Stimulated activated naive B cell treated with anti-CD40 and anti-IgM and Interleukin-4, amounts not matched to agents 10 μg/mL and 1 μg/mL and 100 μg/mL, for 72 hours (primary cell): ENCODE data around the gene GAB1.
A peak's percentile ranks its signal among the peaks of the same experiment; 100 is the strongest.

Source experiments
- ATAC-seq, 2 donors: fragments of 150-1000 bp; cut with Tn5 transposase; replicated peaks; 2 replicates each; pipeline ENCODE4 v1.10.0; 2021; ENCODE audit warnings: moderate library complexity in 1 of 2
- DNase-seq: peaks from one replicate; pipeline ENCODE4 v3.0.0; 2021
- H3K27ac Mint-ChIP-seq: one replicate; pipeline ENCODE4 v1.8.0; 2022; ENCODE audit warnings: mild to moderate bottlenecking, mixed read lengths
- H3K27me3 Mint-ChIP-seq, 2 donors: one replicate each; pipeline ENCODE4 v1.8.0; 2022; ENCODE audit warnings: mixed read lengths in 2 of 2
- H3K36me3 Mint-ChIP-seq, 2 donors: one replicate each; pipeline ENCODE4 v1.8.0; 2022; ENCODE audit warnings: mixed read lengths in 2 of 2, mild to moderate bottlenecking in 1 of 2
- H3K4me1 Mint-ChIP-seq, 2 donors: one replicate each; pipeline ENCODE4 v1.8.0; 2022; ENCODE audit warnings: mixed read lengths in 2 of 2, mild to moderate bottlenecking in 1 of 2
- H3K4me3 Mint-ChIP-seq, 2 donors: one replicate each; pipeline ENCODE4 v1.8.0; 2022; ENCODE audit warnings: mild to moderate bottlenecking in 2 of 2, mixed read lengths in 2 of 2, moderate library complexity in 1 of 2
- H3K9me3 Mint-ChIP-seq, 2 donors: one replicate each; pipeline ENCODE4 v1.8.0; 2022; ENCODE audit warnings: mixed read lengths in 2 of 2, mild to moderate bottlenecking in 1 of 2

GAB1 gene

GRCh38 chr4:143313521-143313920, 23.2 kb upstream of the GAB1 start:
- no peaks in the 10 kb centered on the region for H3K9me3 Mint-ChIP-seq
- no peak for DNase-seq
- H3K27me3 Mint-ChIP-seq = no peaks in the 10 kb centered on the region
- ATAC-seq = no peak
- no peaks in the 10 kb centered on the region for H3K4me1 Mint-ChIP-seq
- H3K27ac Mint-ChIP-seq = no peak overlapping the region
- H3K36me3 Mint-ChIP-seq = no peaks in the 10 kb centered on the region
- no peak overlapping the region for H3K4me3 Mint-ChIP-seq

GRCh38 chr4:143313996-143314395, 22.7 kb upstream of the GAB1 start:
- Mint-ChIP-seq H3K9me3 (no peaks in the 10 kb centered on the region), H3K4me1 (no peaks in the 10 kb centered on the region), H3K36me3 (no peaks in the 10 kb centered on the region), H3K27me3 (no peaks in the 10 kb centered on the region), H3K4me3 (no peak overlapping the region), H3K27ac (no peak overlapping the region)
- DNase-seq (no peak), ATAC-seq (no peak)

- peaks cover 0 to 1% of the 10 kb centered on the region in 2 donors for H3K4me1 Mint-ChIP-seq
- no peak overlapping the region for H3K27ac Mint-ChIP-seq
- H3K36me3 Mint-ChIP-seq = no peaks in the 10 kb centered on the region
- H3K27me3 Mint-ChIP-seq = no peaks in the 10 kb centered on the region
- H3K9me3 Mint-ChIP-seq = no peaks in the 10 kb centered on the region
- no peak for ATAC-seq
- H3K4me3 Mint-ChIP-seq = no peak overlapping the region
- DNase-seq = no peak
These were observed 16.6 kb upstream of the GAB1 start for GRCh38 chr4:143320113-143320512.

GRCh38 chr4:143326735-143327134, 9.9 kb upstream of the GAB1 start:
- Mint-ChIP-seq H3K4me3 (no peak overlapping the region), H3K27me3 (no peaks in the 10 kb centered on the region)
- ATAC-seq = no peak

GRCh38 chr4:143329985-143330384, 6.7 kb upstream of the GAB1 start:
- H3K27ac Mint-ChIP-seq = no peak overlapping the region
- ATAC-seq (no peak), DNase-seq (no peak)
- H3K4me3 Mint-ChIP-seq = no peak overlapping the region
- no peaks in the 10 kb centered on the region for H3K27me3 Mint-ChIP-seq
- H3K9me3 Mint-ChIP-seq = no peaks in the 10 kb centered on the region
- no peaks in the 10 kb centered on the region for H3K4me1 Mint-ChIP-seq
- no peaks in the 10 kb centered on the region for H3K36me3 Mint-ChIP-seq

More at GRCh38 chr4:143326735-143327134, 9.9 kb upstream of the GAB1 start:
- no peak overlapping the region for H3K27ac Mint-ChIP-seq
- H3K9me3 Mint-ChIP-seq = no peaks in the 10 kb centered on the region
- no peaks in the 10 kb centered on the region for H3K4me1 Mint-ChIP-seq
- H3K36me3 Mint-ChIP-seq = no peaks in the 10 kb centered on the region
- DNase-seq = no peak

GRCh38 chr4:143335979-143336780, 496 bp upstream of the GAB1 start:
- peak overlapping the region; percentile 98 for H3K4me3 Mint-ChIP-seq
- no peaks in the 10 kb centered on the region for H3K9me3 Mint-ChIP-seq
- ATAC-seq (peak; percentile 75 to 77), DNase-seq (peak; percentile 81)
- no peaks in the 10 kb centered on the region for H3K27me3 Mint-ChIP-seq
- H3K27ac Mint-ChIP-seq = peak overlapping the region; percentile 70
- H3K4me1 Mint-ChIP-seq = peaks cover 16 to 28% of the 10 kb centered on the region in 2 donors
- H3K36me3 Mint-ChIP-seq = peaks cover 0 to 6% of the 10 kb centered on the region in 2 donors

- Mint-ChIP-seq H3K36me3 (peaks cover 0 to 6% of the 10 kb centered on the region in 2 donors), H3K27me3 (no peaks in the 10 kb centered on the region), H3K9me3 (no peaks in the 10 kb centered on the region), H3K27ac (peak overlapping the region; percentile 93), H3K4me1 (peaks cover 22 to 37% of the 10 kb centered on the region in 2 donors), H3K4me3 (peak overlapping the region; percentile 98)
- DNase-seq (no peak), ATAC-seq (no peak)
These were observed 1.1 kb downstream of the GAB1 start for GRCh38 chr4:143337600-143338287.

- H3K27ac Mint-ChIP-seq = no peak overlapping the region
- H3K27me3 Mint-ChIP-seq = no peaks in the 10 kb centered on the region
- H3K4me1 Mint-ChIP-seq = peaks cover 23 to 43% of the 10 kb centered on the region in 2 donors
- H3K9me3 Mint-ChIP-seq = no peaks in the 10 kb centered on the region
- H3K36me3 Mint-ChIP-seq = peaks cover 0 to 6% of the 10 kb centered on the region in 2 donors
- ATAC-seq = no peak
- no peak for DNase-seq
- H3K4me3 Mint-ChIP-seq = peak overlapping the region; percentile 49 to 98
These were observed 1.6 kb downstream of the GAB1 start for GRCh38 chr4:143338313-143338712.

- no peak for ATAC-seq
- Mint-ChIP-seq H3K9me3 (no peaks in the 10 kb centered on the region), H3K36me3 (peaks cover 0 to 6% of the 10 kb centered on the region in 2 donors), H3K27me3 (no peaks in the 10 kb centered on the region), H3K4me3 (peak overlapping the region; percentile 43 to 48), H3K4me1 (peaks cover 30 to 53% of the 10 kb centered on the region in 2 donors), H3K27ac (no peak overlapping the region)
- DNase-seq = no peak
These were observed 2.8 kb downstream of the GAB1 start for GRCh38 chr4:143339497-143339896.

GRCh38 chr4:143341186-143341755, 4.6 kb downstream of the GAB1 start:
- DNase-seq (no peak), ATAC-seq (no peak)
- Mint-ChIP-seq H3K27me3 (no peaks in the 10 kb centered on the region), H3K4me3 (no peak overlapping the region), H3K36me3 (peaks cover 0 to 6% of the 10 kb centered on the region in 2 donors), H3K9me3 (no peaks in the 10 kb centered on the region), H3K27ac (no peak overlapping the region), H3K4me1 (peaks cover 29 to 50% of the 10 kb centered on the region in 2 donors)

- no peaks in the 10 kb centered on the region for H3K9me3 Mint-ChIP-seq
- no peak overlapping the region for H3K4me3 Mint-ChIP-seq
- peaks cover 0 to 3% of the 10 kb centered on the region in 2 donors for H3K36me3 Mint-ChIP-seq
- H3K4me1 Mint-ChIP-seq = peaks cover 32 to 49% of the 10 kb centered on the region in 2 donors
- no peaks in the 10 kb centered on the region for H3K27me3 Mint-ChIP-seq
- DNase-seq (no peak), ATAC-seq (no peak)
- no peak overlapping the region for H3K27ac Mint-ChIP-seq
These were observed 6.7 kb downstream of the GAB1 start for GRCh38 chr4:143343276-143343831.

GRCh38 chr4:143344041-143344440, 7.4 kb downstream of the GAB1 start:
- no peaks in the 10 kb centered on the region for H3K27me3 Mint-ChIP-seq
- H3K36me3 Mint-ChIP-seq = peaks cover 0 to 4% of the 10 kb centered on the region in 2 donors

GRCh38 chr4:143344774-143345173, 8.1 kb downstream of the GAB1 start:
- Mint-ChIP-seq H3K4me3 (no peak overlapping the region), H3K27ac (no peak overlapping the region), H3K27me3 (no peaks in the 10 kb centered on the region), H3K9me3 (no peaks in the 10 kb centered on the region), H3K36me3 (peaks cover 0 to 2% of the 10 kb centered on the region in 2 donors), H3K4me1 (peaks cover 28 to 35% of the 10 kb centered on the region in 2 donors)
- no peak for DNase-seq
- no peak for ATAC-seq

More at GRCh38 chr4:143344041-143344440, 7.4 kb downstream of the GAB1 start:
- ATAC-seq = no peak
- DNase-seq = no peak
- Mint-ChIP-seq H3K27ac (no peak overlapping the region), H3K4me1 (peaks cover 31 to 42% of the 10 kb centered on the region in 2 donors), H3K4me3 (no peak overlapping the region), H3K9me3 (no peaks in the 10 kb centered on the region)

GRCh38 chr4:143345356-143345755, 8.7 kb downstream of the GAB1 start:
- no peaks in the 10 kb centered on the region for H3K9me3 Mint-ChIP-seq

More at GRCh38 chr4:143345356-143345755, 8.7 kb downstream of the GAB1 start:
- Mint-ChIP-seq H3K27me3 (no peaks in the 10 kb centered on the region), H3K36me3 (peaks cover 0 to 2% of the 10 kb centered on the region in 2 donors), H3K4me3 (no peak overlapping the region), H3K27ac (no peak overlapping the region), H3K4me1 (peaks cover 28 to 30% of the 10 kb centered on the region in 2 donors)
- DNase-seq = no peak
- ATAC-seq = no peak
